Upper lobe of right lung (tissue), 1 donor: ENCODE measurements around the gene ECE2. TPM values are rescaled to one million over a fixed set of nuclear protein-coding genes. Genes with fewer than 3 reads are reported as not detected.
A peak's percentile ranks its signal among the peaks of the same experiment; 100 is the strongest.

Experiments used
- ATAC-seq: fragments of 200-7000 bp; cut with Tn5 transposase; one replicate; pipeline ENCODE4 v1.9.1; 2020; ENCODE audit warnings: mild to moderate bottlenecking, moderate library complexity
- DNase-seq: peaks from one replicate; pipeline ENCODE4 v3.0.0-alpha.2; 2020
- H3K27ac ChIP-seq: fragments of 200-600 bp; one replicate; pipeline ENCODE4 v1.8.0; 2022
- H3K27me3 ChIP-seq: fragments of 200-600 bp; one replicate; pipeline ENCODE4 v1.8.0; 2022; ENCODE audit warnings: mild to moderate bottlenecking
- H3K36me3 ChIP-seq: fragments of 200-600 bp; one replicate; pipeline ENCODE4 v1.8.0; 2022
- H3K4me1 ChIP-seq: fragments of 200-600 bp; one replicate; pipeline ENCODE4 v1.8.0; 2022
- H3K4me3 ChIP-seq: fragments of 200-600 bp; one replicate; pipeline ENCODE4 v1.8.0; 2022; ENCODE audit warnings: mild to moderate bottlenecking
- H3K9me3 ChIP-seq: fragments of 200-600 bp; one replicate; pipeline ENCODE4 v1.8.0; 2022
- intact Hi-C: fragments of 100-400 bp; cut with DNase I; formaldehyde crosslinking; loops from one replicate; pipeline ENCODE4 v1.11.0; 2022
- total RNA-seq: library from RNA; stranded (reverse); fragmentation: NEBNext Ultra II Directional; extraction: Animal tissue kit (Norgen Biotek cat#: 25700); gene quantifications from one replicate; pipeline ENCODE4 v1.2.1, GENCODE V29; 2021
- TF ChIP-seq, protein P1 (sequence below): fragments of 200-600 bp; IDR thresholded peaks from one replicate; pipeline ENCODE4 v1.8.0; 2022; ENCODE audit warnings: antibody characterized with exemption
- donor health status: DM: no; HTN: yes; CAD: no; lungs with severe emphysema.

ECE2 gene
- total RNA-seq, 1 donor from 2014 or later: not detected

GRCh38 chr3:184230603-184231528, 45.0 kb upstream of the ECE2 start:
- Histone ChIP-seq H3K4me1 (peaks cover 9% of the 10 kb centered on the region), H3K27me3 (peaks cover 36% of the 10 kb centered on the region), H3K36me3 (no peaks in the 10 kb centered on the region), H3K27ac (no peak overlapping the region), H3K4me3 (peak overlapping the region; percentile 47), H3K9me3 (no peaks in the 10 kb centered on the region)
- peak; percentile 23 for ATAC-seq
- TF ChIP-seq, protein P1, sequence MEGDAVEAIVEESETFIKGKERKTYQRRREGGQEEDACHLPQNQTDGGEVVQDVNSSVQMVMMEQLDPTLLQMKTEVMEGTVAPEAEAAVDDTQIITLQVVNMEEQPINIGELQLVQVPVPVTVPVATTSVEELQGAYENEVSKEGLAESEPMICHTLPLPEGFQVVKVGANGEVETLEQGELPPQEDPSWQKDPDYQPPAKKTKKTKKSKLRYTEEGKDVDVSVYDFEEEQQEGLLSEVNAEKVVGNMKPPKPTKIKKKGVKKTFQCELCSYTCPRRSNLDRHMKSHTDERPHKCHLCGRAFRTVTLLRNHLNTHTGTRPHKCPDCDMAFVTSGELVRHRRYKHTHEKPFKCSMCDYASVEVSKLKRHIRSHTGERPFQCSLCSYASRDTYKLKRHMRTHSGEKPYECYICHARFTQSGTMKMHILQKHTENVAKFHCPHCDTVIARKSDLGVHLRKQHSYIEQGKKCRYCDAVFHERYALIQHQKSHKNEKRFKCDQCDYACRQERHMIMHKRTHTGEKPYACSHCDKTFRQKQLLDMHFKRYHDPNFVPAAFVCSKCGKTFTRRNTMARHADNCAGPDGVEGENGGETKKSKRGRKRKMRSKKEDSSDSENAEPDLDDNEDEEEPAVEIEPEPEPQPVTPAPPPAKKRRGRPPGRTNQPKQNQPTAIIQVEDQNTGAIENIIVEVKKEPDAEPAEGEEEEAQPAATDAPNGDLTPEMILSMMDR: no peak
- no peak for DNase-seq
- intact Hi-C loops: no loop called here

- Histone ChIP-seq H3K27ac (no peak overlapping the region), H3K4me1 (peaks cover 9% of the 10 kb centered on the region), H3K27me3 (peaks cover 36% of the 10 kb centered on the region), H3K4me3 (no peak overlapping the region), H3K9me3 (no peaks in the 10 kb centered on the region), H3K36me3 (no peaks in the 10 kb centered on the region)
- TF ChIP-seq, protein P1: no peak
- DNase-seq (no peak), ATAC-seq (no peak)
- intact Hi-C loops: no loop called here
These were observed 44.2 kb upstream of the ECE2 start for GRCh38 chr3:184231671-184232070.

DNA sequence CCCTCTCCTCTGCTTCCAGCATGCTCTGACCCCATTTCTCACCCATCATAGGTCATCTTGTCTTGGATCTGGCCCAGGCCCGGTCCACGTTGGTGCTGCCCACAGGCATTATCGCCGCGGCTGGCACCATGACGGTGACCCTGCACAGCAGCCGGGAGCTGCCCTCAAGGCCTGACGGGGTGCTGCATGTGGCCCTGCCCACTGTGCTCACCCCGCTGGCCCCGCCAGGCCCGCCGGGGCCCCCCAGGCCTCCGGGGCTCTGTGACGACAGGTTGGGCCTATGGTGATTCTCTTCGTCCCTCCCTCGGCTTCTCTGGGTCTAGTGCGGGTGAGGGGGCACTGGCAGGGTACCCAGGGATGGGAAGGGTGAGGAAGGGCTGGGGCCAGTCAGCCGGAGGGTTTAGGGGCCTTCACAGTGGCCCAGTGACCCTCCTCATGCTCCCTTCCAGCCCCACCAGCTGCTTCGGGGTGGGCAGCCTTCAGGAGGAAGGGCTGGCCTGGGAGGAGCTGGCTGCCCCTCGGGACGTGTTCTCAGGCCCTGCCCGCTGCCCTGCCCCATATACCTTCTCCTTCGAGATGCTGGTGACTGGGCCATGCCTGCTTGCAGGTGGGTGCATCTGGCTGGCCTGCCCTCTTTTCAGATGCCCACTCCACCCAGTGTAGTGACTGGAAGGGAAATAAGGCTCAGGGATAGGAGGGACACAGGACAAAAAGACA, 42.5 kb upstream of the ECE2 start:
- no peaks in the 10 kb centered on the region for H3K9me3 ChIP-seq
- H3K4me3 ChIP-seq: no peak overlapping the region
- peaks cover 9% of the 10 kb centered on the region for H3K4me1 ChIP-seq
- ATAC-seq: no peak
- H3K27me3 ChIP-seq: peaks cover 36% of the 10 kb centered on the region
- DNase-seq: no peak
- H3K27ac ChIP-seq: no peak overlapping the region
- H3K36me3 ChIP-seq: no peaks in the 10 kb centered on the region
- TF ChIP-seq, protein P1: no peak
- intact Hi-C loops: no loop called here

GRCh38 chr3:184234224-184234623, 41.6 kb upstream of the ECE2 start:
- ATAC-seq: peak; percentile 19
- intact Hi-C loops: no loop called here
- Histone ChIP-seq H3K9me3 (no peaks in the 10 kb centered on the region), H3K27me3 (peaks cover 35% of the 10 kb centered on the region), H3K4me1 (peaks cover 9% of the 10 kb centered on the region), H3K36me3 (no peaks in the 10 kb centered on the region), H3K27ac (no peak overlapping the region), H3K4me3 (no peak overlapping the region)
- TF ChIP-seq, protein P1: no peak
- DNase-seq: peak; percentile 80

- H3K27me3 ChIP-seq: peaks cover 29% of the 10 kb centered on the region
- no peak for ATAC-seq
- no peak overlapping the region for H3K4me3 ChIP-seq
- peaks cover 5% of the 10 kb centered on the region for H3K4me1 ChIP-seq
- no peaks in the 10 kb centered on the region for H3K36me3 ChIP-seq
- intact Hi-C loops: no loop called here
- TF ChIP-seq, protein P1: no peak
- H3K9me3 ChIP-seq: no peaks in the 10 kb centered on the region
- no peak for DNase-seq
- no peak overlapping the region for H3K27ac ChIP-seq
These were observed 41.0 kb upstream of the ECE2 start for GRCh38 chr3:184234671-184235380.
